ACC112 (cell line): Measurements from ENCODE around the gene USP28.
A peak's percentile ranks its signal among the peaks of the same experiment; 100 is the strongest.
"Not testable (repeated sequence)": the region's sequence is repeated elsewhere in the genome, so short reads cannot be mapped to it uniquely, and the experiment has no call there.

Source experiments
- H2AFZ ChIP-seq: fragments of 200-600 bp; sonication (generic); one replicate; pipeline ENCODE4 v1.6.0; 2017; ENCODE audit warnings: antibody characterized with exemption, low read length; ENCODE audit not compliant: unreplicated experiment
- H3K27ac ChIP-seq: fragments of 200-600 bp; sonication (generic); 2 replicates; pipeline ENCODE4 v1.5.1; 2014; ENCODE audit warnings: low read depth, mild to moderate bottlenecking, antibody characterized with exemption, low read length, moderate library complexity
- H3K27me3 ChIP-seq: fragments of 200-600 bp; sonication (generic); 2 replicates; pipeline ENCODE4 v1.6.1; 2014; ENCODE audit warnings: mild to moderate bottlenecking, antibody characterized with exemption, low read length, moderate library complexity, mixed read lengths; ENCODE audit not compliant: insufficient read depth
- H3K36me3 ChIP-seq: fragments of 200-600 bp; sonication (generic); 2 replicates; pipeline ENCODE4 v1.6.1; 2016; ENCODE audit warnings: mild to moderate bottlenecking, antibody characterized with exemption, low read length, moderate library complexity, mixed read lengths; ENCODE audit not compliant: insufficient read depth
- H3K4me1 ChIP-seq: fragments of 200-600 bp; sonication (generic); one replicate; pipeline ENCODE4 v1.6.1; 2016; ENCODE audit warnings: low read length, mixed read lengths; ENCODE audit not compliant: insufficient read depth, unreplicated experiment, control insufficient read depth
- H3K4me3 ChIP-seq: fragments of 200-600 bp; sonication (generic); 2 replicates; pipeline ENCODE4 v1.5.1; 2014; ENCODE audit warnings: mild to moderate bottlenecking, low read depth, low read length
- H3K79me2 ChIP-seq: fragments of 200-600 bp; sonication (generic); one replicate; pipeline ENCODE4 v1.6.0; 2016; ENCODE audit warnings: low read length; ENCODE audit not compliant: control insufficient read depth, unreplicated experiment, insufficient read depth

The USP28 gene

DNA sequence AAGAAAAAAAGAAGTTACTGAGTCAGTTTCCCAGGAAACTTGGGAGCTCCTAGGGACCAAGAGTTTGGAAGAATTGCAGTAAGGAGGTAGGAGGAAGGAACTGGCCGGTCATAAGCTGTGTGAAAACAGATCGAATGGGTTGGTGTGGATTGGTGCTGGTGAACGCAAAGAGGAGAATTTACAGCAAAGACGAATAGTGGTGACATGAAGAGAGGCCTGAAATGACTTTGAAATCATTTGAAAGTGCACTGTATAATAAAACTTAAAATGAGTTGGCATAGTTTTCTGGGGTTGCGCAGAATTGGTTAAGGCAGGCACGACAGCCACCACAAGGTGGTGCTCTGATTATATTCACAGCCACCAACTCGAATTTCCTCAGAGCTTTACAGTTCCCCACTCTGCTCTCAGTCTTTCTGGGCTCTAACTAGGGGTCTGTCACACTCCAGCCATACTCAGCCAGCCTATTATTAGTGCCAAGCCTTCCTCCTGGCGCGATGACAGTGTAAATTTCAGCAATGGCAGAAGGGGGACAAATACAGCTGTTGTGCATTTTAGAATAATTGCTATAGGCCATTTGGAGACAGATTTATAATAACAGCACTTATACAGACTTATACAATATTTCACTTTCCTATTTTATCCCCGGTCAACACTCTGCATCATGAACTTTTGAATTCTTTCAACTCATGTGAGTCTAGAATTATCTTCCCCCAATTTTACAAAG lies 20.9 kb upstream of the USP28 start:
- peak overlapping the region; percentile 72 for H2AFZ ChIP-seq
- peaks cover 12% of the 10 kb centered on the region for H3K27me3 ChIP-seq
- no peaks in the 10 kb centered on the region for H3K36me3 ChIP-seq
- H3K4me3 ChIP-seq: no peak overlapping the region
- no peak overlapping the region for H3K27ac ChIP-seq
- no peaks in the 10 kb centered on the region for H3K79me2 ChIP-seq
- H3K4me1 ChIP-seq: no peaks in the 10 kb centered on the region

DNA sequence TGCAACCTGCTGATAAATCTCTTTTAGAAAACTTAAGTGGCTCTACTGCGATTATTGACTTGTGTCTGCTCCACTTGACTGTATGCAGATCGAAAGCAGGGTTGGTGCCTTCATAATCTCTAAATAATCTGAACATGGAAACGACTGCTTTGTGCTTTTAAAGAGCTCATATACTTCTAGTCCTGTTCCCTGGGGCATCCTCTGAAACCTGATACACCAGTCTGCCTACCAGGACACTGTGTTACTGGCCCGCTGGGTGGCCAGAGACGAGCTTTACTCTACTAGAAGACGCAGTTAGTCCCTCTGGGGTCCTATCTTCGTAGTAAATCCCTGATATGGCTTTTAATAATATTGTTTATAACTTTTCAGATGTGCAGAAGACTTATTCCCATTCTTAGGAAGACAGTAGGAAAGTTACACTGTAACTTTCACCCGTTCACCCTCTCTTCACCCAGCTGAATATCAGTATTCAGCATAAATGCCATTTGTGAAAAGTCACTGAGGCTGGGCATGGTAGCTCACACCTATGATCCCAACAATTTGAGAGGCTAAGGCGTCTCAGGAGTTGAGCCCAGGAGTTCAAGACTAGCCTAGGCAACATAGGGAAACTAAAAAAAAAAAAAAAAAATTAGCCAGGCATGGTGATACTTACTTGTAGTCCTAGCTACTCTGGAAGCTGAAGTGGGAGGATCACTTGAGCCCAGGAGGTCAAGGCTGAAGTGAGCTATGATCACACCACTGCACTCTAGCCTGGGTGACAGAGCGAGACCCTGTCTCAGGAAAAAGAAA lies 20.2 kb upstream of the USP28 start:
- H3K79me2 ChIP-seq: no peaks in the 10 kb centered on the region
- no peaks in the 10 kb centered on the region for H3K36me3 ChIP-seq
- no peaks in the 10 kb centered on the region for H3K4me1 ChIP-seq
- H3K4me3 ChIP-seq: no peak overlapping the region
- peak overlapping the region; percentile 72 for H2AFZ ChIP-seq
- peaks cover 6% of the 10 kb centered on the region; the same call in 1 of the 2 replicates for H3K27me3 ChIP-seq
- H3K27ac ChIP-seq: no peak overlapping the region

DNA sequence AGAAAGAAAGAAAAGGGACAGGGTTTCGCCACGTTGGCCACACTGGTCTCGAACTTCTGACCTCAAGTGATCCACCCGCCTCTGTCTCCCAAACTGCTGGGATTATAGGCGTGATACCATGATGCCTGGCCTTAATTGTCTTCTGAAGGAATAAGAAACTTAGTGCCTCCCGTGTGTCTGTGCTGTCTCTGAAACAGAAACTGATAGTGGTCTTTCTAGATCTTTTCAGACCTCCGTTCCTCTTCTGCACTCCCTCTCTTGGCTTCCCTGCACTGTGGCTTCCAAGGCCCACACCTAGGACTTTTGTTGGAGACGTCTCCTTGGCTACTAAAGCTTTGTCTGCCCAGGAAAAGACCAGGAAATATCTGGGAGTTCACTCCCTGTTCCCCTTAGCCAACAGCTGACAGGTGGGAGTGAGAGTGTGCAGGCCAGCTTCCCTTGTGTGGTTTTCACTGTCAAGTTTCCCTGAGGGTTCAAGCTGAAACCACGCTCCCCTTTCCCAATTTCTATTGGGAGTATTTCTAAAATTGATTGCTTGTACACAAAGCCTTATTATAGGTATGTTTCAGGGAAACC lies 19.1 kb upstream of the USP28 start:
- no peak overlapping the region for H2AFZ ChIP-seq
- H3K36me3 ChIP-seq: no peaks in the 10 kb centered on the region
- no peaks in the 10 kb centered on the region for H3K79me2 ChIP-seq
- no peak overlapping the region for H3K4me3 ChIP-seq
- no peak overlapping the region for H3K27ac ChIP-seq
- no peaks in the 10 kb centered on the region for H3K4me1 ChIP-seq
- H3K27me3 ChIP-seq: peaks cover 6% of the 10 kb centered on the region; the same call in 1 of the 2 replicates

DNA sequence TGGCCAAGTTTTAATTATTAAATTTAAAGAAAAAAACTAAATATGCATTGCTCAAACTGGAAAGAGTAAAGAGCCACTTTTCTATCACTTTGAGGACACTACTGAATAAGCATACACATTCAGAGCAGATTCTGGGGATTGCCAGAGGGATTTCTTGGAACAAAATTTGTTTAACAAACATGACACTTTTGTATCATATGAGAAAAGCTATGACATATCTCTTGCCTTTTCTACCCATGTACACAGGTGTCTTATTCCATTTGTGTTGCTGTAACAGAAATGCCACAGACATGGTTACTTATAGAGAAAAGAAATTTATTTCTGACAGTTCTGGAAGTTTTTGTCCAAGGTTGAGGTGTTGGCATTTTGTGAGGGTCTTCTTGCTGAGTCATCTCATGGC lies 13.5 kb upstream of the USP28 start:
- H3K4me1 ChIP-seq: no peaks in the 10 kb centered on the region
- no peak overlapping the region for H3K4me3 ChIP-seq
- H3K36me3 ChIP-seq: no peaks in the 10 kb centered on the region
- no peaks in the 10 kb centered on the region for H3K27me3 ChIP-seq
- H3K27ac ChIP-seq: no peak overlapping the region
- no peak overlapping the region for H2AFZ ChIP-seq
- H3K79me2 ChIP-seq: no peaks in the 10 kb centered on the region

GRCh38 chr11:113885897-113886296 lies 10.5 kb upstream of the USP28 start:
- Histone ChIP-seq H3K27me3 (no peaks in the 10 kb centered on the region), H3K79me2 (no peaks in the 10 kb centered on the region), H3K4me3 (no peak overlapping the region), H3K36me3 (no peaks in the 10 kb centered on the region), H3K4me1 (no peaks in the 10 kb centered on the region), H3K27ac (no peak overlapping the region), H2AFZ (no peak overlapping the region)

- H3K4me3 ChIP-seq: no peak overlapping the region
- H3K79me2 ChIP-seq: no peaks in the 10 kb centered on the region
- no peak overlapping the region for H2AFZ ChIP-seq
- no peaks in the 10 kb centered on the region for H3K27me3 ChIP-seq
- no peaks in the 10 kb centered on the region for H3K4me1 ChIP-seq
- H3K36me3 ChIP-seq: no peaks in the 10 kb centered on the region
- H3K27ac ChIP-seq: no peak overlapping the region
Measured at GRCh38 chr11:113884361-113884836, 9.0 kb upstream of the USP28 start.

DNA sequence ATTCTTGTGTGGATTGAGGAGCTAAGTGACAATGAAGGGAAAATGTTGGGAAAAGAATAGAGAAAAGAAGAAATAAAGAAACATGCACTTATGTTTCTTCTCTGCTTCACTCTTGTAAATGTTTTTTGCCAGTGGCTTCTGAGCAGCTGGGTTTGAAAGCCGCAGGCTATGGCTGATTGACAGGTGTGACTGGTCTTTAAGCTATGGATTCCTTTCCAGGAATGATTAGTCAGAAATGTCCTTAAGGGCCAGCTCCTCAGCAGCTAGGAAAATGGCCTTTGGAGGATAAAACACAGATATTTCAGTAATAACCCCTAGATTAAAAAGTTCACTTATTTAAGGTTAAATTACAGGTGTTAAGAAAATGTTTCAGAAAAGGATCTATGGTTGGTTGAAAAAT lies 6.5 kb upstream of the USP28 start:
- Histone ChIP-seq H3K4me3 (no peak overlapping the region), H3K27ac (no peak overlapping the region), H3K36me3 (no peaks in the 10 kb centered on the region), H2AFZ (no peak overlapping the region), H3K4me1 (no peaks in the 10 kb centered on the region), H3K79me2 (no peaks in the 10 kb centered on the region), H3K27me3 (no peaks in the 10 kb centered on the region)

DNA sequence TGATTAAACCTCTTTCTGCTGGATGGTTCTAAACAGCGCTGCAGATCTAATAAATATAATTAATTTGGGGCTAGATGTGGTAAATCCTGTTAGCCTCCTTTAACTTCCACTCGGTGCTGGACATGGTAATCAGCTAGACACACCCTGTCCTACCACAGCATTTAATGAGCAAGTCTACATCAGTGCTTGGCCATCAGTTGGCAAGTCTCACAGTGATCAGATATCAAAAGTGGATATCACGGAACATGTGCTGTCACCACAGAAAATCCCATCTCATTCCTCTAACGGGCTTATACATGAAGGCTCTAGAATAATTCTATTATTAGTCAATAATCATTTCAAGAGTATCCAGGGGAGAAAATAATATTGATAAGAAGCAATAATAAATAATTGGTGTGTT lies 5.6 kb upstream of the USP28 start:
- no peaks in the 10 kb centered on the region for H3K79me2 ChIP-seq
- H2AFZ ChIP-seq: no peak overlapping the region
- H3K27me3 ChIP-seq: no peaks in the 10 kb centered on the region
- peaks cover 8% of the 10 kb centered on the region for H3K4me1 ChIP-seq
- H3K36me3 ChIP-seq: no peaks in the 10 kb centered on the region
- H3K4me3 ChIP-seq: no peak overlapping the region
- H3K27ac ChIP-seq: no peak overlapping the region

GRCh38 chr11:113879446-113879845 lies 4.1 kb upstream of the USP28 start:
- not testable (repeated sequence) for H2AFZ ChIP-seq, H3K27ac ChIP-seq, H3K79me2 ChIP-seq, H3K4me3 ChIP-seq, H3K36me3 ChIP-seq, H3K27me3 ChIP-seq, H3K4me1 ChIP-seq

DNA sequence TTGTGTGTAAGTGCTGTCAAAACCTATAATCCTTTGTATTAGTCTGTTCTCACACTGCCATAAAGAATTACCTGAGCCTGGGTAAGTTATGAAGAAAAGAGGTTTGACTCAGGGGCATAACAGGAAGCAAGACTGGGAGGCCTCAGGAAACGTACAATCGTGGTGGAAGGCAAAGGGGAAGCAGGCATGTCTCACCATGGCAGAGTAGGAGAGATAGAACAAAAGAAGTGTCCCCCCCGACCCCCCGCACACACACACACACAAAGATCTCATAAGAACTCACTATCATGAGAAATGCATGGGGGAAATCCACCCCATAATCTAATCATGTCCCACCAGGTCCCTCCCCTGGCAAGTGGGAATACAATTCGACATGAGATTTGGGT lies 2.3 kb upstream of the USP28 start:
- no peaks in the 10 kb centered on the region for H3K36me3 ChIP-seq
- H3K27me3 ChIP-seq: no peaks in the 10 kb centered on the region
- H2AFZ ChIP-seq: no peak overlapping the region
- H3K27ac ChIP-seq: no peak overlapping the region
- peaks cover 10% of the 10 kb centered on the region for H3K79me2 ChIP-seq
- no peak overlapping the region for H3K4me3 ChIP-seq
- peaks cover 21% of the 10 kb centered on the region for H3K4me1 ChIP-seq
